GM12892 (cell line): ENCODE measurements around the gene G3BP1.
"Not testable (repeated sequence)": the region's sequence is repeated elsewhere in the genome, so short reads cannot be mapped to it uniquely, and the experiment has no call there.

Source experiments
- DNase-seq: peaks from one replicate; pipeline ENCODE4 v3.0.0; 2011; ENCODE audit not compliant: insufficient read length
- FAIRE-seq: peaks from 2 replicates; lab custom pipeline; 2011; peaks lifted over from hg19 to GRCh38; lab: Jason Lieb, UNC
- POLR2A ChIP-seq: IDR thresholded peaks from 2 replicates; pipeline ENCODE4 v1.6.1; 2011; ENCODE audit warnings: low read depth, low read length, control low read depth
- POLR2AphosphoS5 ChIP-seq: IDR thresholded peaks from 2 replicates; pipeline ENCODE4 v1.6.1; 2011; ENCODE audit warnings: low read depth, low read length, control low read depth
- TAF1 ChIP-seq: IDR thresholded peaks from 2 replicates; pipeline ENCODE4 v1.6.1; 2011; ENCODE audit warnings: low read depth, mild to moderate bottlenecking, control low read depth, low read length, borderline replicate concordance

G3BP1 gene

DNA sequence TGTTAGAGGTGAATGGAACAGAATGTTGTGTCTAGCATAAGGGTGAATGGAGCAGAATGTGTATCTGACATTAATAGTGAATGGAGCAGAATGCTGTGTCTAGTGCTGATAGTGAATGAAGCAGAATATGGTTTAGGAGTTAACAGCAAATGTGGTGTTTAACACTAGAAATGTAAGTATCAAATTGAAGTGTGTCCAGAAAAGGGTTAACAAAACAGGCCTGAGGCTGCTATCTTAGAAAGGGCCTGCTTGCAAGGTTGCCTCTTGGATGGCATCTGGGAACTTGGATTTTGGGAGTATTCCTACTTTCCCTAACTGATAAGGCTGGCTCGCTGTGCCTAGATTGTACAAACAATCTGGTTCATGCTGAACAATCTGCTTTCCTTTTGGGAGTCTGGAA lies 76.1 kb downstream of the G3BP1 start:
- TF ChIP-seq POLR2AphosphoS5 (no peak), POLR2A (no peak), TAF1 (no peak)
- FAIRE-seq (no peak), DNase-seq (no peak)

DNA sequence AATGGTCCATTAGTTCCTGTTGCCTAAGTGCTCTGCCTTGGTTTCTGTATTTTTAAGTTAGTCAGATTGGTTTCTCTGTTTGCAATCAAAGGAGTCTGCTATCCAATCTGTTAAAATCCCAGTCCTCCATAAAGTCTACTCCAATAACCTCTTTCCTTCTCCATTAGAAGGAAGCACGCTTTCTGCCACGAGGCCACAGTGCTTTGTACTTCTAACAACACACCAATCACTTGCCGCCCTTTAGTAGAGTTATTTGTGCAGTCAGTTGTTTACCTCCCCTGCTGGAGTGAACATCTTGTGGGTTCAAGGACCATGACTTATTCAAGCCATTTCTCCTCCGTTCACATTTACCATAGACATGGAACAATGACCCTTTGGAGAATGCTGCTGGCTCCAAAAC lies 83.9 kb downstream of the G3BP1 start:
- TF ChIP-seq POLR2AphosphoS5 (no peak), TAF1 (no peak), POLR2A (no peak)
- FAIRE-seq, result no peak

GRCh38 chr5:151856861-151857260 lies 85.1 kb downstream of the G3BP1 start:
- no peak for DNase-seq
- no peak for FAIRE-seq
- TF ChIP-seq TAF1 (no peak), POLR2AphosphoS5 (no peak), POLR2A (no peak)

More for the DNA sequence above, 83.9 kb downstream of the G3BP1 start:
- DNase-seq, result no peak

- not testable (repeated sequence) for FAIRE-seq
Observed at GRCh38 chr5:151860867-151861266, 89.1 kb downstream of the G3BP1 start.

More at GRCh38 chr5:151860867-151861266, 89.1 kb downstream of the G3BP1 start:
- DNase-seq, result not testable (repeated sequence)
